Transverse colon (tissue), 4 donors: ENCODE data around the gene SLC7A10.

ENCODE experiments used
- EP300 ChIP-seq: sonication (generic); formaldehyde crosslinking; IDR thresholded peaks from one replicate; pipeline ENCODE4 v1.6.1; 2017; ENCODE audit warnings: antibody characterized with exemption, low read depth
- POLR2A ChIP-seq: fragments of 450-650 bp; IDR thresholded peaks from one replicate; pipeline ENCODE4 v1.6.1; 2016; ENCODE audit warnings: antibody characterized with exemption, mild to moderate bottlenecking, moderate library complexity
- POLR2AphosphoS5 ChIP-seq, 3 donors: sonication (generic); formaldehyde crosslinking; IDR thresholded peaks; one replicate each; pipeline ENCODE4 v1.6.1; 2016; ENCODE audit warnings: antibody characterized with exemption in 3 of 3
- TF ChIP-seq, protein P1 (sequence below), 5 experiments: fragments of 200-600 bp in 3 of 5; fragments of 450-650 bp in 2 of 5; sonication (generic) in 3 of 5; IDR thresholded peaks; 1 replicate in 2 of 5; 2 replicates in 3 of 5; pipeline ENCODE4 v1.5.1; 2016 to 2017; ENCODE audit warnings: antibody characterized with exemption in 5 of 5, inconsistent platforms in 3 of 5, mild to moderate bottlenecking in 2 of 5, moderate library complexity in 1 of 5

DNA sequence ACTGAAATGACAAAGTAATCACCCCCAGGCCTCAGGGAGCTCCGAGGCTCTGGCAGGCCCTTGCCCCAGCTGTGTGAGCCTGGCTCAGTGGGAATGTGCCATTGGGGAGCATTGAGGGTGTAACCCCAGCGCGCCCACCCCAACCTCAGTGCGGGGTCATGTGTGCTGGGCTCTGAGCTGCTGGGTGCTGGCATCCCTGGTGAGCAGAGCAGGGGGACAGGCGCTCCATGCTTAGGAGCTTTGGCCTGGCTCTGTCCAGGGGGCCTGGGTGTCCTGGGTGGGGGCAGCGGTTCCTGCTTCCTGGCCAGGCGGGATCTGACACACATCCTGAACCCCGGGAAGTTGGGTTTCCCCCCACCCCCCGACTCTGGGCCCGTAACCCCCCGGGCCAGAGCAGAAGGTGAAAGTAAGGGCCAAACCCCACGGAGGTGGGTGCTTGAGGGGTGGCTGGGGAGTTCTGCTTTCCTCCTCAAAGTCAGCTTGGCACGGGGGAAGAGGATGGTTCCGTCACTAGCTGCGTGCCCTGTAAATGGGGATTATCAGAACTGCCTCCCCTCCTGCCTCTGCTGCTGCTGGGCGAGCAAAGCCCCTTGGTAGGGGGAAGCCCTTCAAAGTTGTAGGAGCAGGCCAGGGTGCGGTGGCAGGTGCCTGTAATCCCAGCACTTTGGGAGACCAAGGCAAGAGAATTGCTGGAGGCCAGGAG is 29.9 kb downstream of the SLC7A10 start:
- TF ChIP-seq POLR2A: no peak
- TF ChIP-seq, protein P1, sequence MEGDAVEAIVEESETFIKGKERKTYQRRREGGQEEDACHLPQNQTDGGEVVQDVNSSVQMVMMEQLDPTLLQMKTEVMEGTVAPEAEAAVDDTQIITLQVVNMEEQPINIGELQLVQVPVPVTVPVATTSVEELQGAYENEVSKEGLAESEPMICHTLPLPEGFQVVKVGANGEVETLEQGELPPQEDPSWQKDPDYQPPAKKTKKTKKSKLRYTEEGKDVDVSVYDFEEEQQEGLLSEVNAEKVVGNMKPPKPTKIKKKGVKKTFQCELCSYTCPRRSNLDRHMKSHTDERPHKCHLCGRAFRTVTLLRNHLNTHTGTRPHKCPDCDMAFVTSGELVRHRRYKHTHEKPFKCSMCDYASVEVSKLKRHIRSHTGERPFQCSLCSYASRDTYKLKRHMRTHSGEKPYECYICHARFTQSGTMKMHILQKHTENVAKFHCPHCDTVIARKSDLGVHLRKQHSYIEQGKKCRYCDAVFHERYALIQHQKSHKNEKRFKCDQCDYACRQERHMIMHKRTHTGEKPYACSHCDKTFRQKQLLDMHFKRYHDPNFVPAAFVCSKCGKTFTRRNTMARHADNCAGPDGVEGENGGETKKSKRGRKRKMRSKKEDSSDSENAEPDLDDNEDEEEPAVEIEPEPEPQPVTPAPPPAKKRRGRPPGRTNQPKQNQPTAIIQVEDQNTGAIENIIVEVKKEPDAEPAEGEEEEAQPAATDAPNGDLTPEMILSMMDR (IDR thresholded peaks at IDR 0.05): no peak
- TF ChIP-seq POLR2AphosphoS5 (IDR thresholded peaks at IDR 0.05): no peak
- TF ChIP-seq EP300: no peak
